ENCODE data around the gene ANKFN1. TPM values are rescaled to one million over a fixed set of nuclear protein-coding genes. Genes with fewer than 3 reads are reported as not detected.

The ANKFN1 gene
- total RNA-seq, 1 donor from 2014 or later: 0.75 TPM

DNA sequence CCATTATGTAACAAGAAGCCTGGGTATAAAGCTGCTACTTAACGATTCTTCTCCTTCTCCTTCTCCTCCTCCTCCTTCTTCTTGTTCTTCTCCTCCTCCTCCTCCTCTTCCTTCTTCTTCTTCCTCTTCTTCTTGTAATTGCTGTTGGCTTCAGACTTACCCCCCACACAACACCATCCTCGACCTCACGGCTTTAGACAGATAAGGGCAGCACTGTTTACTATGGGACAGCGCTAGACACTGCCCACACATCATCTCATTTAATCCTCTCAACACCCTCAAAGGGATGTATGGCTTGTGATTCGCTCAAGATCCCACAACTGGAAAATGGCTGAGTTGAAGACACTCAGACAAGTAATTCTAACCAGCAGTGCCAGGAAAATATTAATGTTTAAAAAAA is 379.7 kb downstream of the ANKFN1 start:
- ATAC-seq (no peak), DNase-seq (no peak)
- no peaks in the 10 kb centered on the region for H3K9me3 ChIP-seq
- H3K27me3 ChIP-seq: no peaks in the 10 kb centered on the region
- intact Hi-C loops (cut with DNase I): no loop called here
- H3K4me1 ChIP-seq: no peaks in the 10 kb centered on the region
- no peaks in the 10 kb centered on the region for H3K36me3 ChIP-seq
- H3K4me3 ChIP-seq: no peak overlapping the region
- H3K27ac ChIP-seq: no peak overlapping the region
- TF ChIP-seq, protein P1, sequence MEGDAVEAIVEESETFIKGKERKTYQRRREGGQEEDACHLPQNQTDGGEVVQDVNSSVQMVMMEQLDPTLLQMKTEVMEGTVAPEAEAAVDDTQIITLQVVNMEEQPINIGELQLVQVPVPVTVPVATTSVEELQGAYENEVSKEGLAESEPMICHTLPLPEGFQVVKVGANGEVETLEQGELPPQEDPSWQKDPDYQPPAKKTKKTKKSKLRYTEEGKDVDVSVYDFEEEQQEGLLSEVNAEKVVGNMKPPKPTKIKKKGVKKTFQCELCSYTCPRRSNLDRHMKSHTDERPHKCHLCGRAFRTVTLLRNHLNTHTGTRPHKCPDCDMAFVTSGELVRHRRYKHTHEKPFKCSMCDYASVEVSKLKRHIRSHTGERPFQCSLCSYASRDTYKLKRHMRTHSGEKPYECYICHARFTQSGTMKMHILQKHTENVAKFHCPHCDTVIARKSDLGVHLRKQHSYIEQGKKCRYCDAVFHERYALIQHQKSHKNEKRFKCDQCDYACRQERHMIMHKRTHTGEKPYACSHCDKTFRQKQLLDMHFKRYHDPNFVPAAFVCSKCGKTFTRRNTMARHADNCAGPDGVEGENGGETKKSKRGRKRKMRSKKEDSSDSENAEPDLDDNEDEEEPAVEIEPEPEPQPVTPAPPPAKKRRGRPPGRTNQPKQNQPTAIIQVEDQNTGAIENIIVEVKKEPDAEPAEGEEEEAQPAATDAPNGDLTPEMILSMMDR (IDR thresholded peaks at IDR 0.05): no peak

DNA sequence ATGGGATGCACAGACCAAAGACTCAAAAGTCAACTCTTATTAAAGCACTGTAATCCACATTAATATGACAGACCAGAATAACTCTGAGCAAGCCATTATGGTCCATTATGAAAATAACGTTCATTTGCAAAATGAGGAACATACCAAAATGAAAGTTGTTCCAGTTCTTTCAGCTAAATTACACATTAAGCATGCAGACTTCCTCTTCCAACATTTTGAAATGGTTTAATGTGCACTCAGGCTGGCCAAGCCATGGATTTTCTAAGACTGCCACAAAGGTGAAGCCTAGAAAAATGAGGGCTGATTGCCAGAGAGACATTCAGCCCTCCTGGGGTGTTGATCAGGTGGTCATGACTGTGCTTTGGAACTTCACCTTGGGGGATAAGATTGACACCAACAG is 383.5 kb downstream of the ANKFN1 start:
- Histone ChIP-seq H3K27ac (no peak overlapping the region), H3K27me3 (no peaks in the 10 kb centered on the region), H3K4me1 (no peaks in the 10 kb centered on the region), H3K36me3 (no peaks in the 10 kb centered on the region), H3K9me3 (no peaks in the 10 kb centered on the region), H3K4me3 (no peak overlapping the region)
- ATAC-seq (no peak), DNase-seq (no peak)
- TF ChIP-seq, protein P1 (IDR thresholded peaks at IDR 0.05): no peak
- intact Hi-C loops (cut with DNase I): no loop called here

DNA sequence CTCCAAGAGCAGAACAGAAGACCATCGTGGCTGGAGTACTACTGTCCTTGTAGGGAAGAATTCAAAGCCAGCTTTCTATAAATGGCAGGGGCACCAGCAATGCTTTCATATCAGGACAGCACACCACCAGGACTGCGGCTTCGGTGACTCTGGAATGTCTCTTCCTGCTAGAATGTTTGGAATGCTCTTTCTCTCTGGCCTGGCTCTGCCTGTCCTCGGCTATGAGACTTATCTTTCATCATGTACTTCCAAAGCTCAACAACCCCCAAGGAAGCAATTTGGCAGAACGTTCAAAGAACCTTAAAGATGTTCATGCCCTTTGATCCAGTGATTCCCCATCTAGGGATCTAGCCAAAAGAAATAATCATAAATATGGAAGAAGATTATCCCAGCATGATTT is 387.6 kb downstream of the ANKFN1 start:
- no peak for ATAC-seq
- Histone ChIP-seq H3K9me3 (no peaks in the 10 kb centered on the region), H3K36me3 (no peaks in the 10 kb centered on the region), H3K27ac (no peak overlapping the region), H3K4me1 (no peaks in the 10 kb centered on the region), H3K27me3 (peaks cover 4% of the 10 kb centered on the region), H3K4me3 (no peak overlapping the region)
- TF ChIP-seq, protein P1 (IDR thresholded peaks at IDR 0.05): no peak
- DNase-seq: no peak
- intact Hi-C loops (cut with DNase I): no loop called here

DNA sequence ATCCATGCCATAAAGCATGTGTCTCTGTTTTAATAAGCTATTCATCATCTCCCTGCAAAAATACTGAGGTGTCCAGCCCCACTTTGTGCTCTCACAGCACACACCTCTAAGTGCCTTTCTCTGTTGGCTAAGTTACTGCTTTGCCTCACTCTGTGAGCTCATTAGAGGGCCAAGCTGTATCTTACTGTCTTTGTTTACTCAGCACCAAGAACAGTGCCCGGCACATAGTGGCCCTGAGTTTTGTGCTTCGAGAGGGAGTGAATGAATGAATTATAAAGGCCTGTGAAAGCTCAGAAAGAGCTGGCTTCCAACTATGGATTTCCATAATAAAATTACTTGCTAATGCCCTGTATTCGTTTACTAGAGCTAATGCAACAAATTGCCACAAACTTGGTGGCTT is 390.0 kb downstream of the ANKFN1 start:
- DNase-seq: no peak
- ATAC-seq: peak; percentile 40
- intact Hi-C loops (cut with DNase I): no loop called here
- Histone ChIP-seq H3K27ac (no peak overlapping the region), H3K4me3 (no peak overlapping the region), H3K4me1 (no peaks in the 10 kb centered on the region), H3K27me3 (peaks cover 4% of the 10 kb centered on the region), H3K36me3 (no peaks in the 10 kb centered on the region), H3K9me3 (no peaks in the 10 kb centered on the region)
- TF ChIP-seq, protein P1 (IDR thresholded peaks at IDR 0.05): no peak

DNA sequence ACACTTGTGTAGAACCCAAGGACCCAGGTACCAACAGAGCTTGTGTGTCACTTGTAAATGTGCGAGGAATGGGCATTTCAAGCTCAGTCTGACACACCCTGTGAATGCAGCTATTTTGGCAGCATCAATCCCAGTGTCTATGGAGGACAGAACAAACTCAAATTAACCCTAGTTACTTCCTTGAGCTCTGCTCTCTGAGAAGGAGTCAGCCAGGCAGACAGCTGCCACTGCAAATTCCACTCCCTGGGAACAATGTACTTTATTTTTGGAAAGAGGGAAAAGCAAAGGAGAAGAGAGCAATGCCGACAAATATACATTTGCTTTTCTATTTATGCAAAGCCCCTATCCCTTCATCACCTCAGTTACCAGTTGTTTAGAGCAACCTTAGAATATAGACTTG is 391.8 kb downstream of the ANKFN1 start:
- TF ChIP-seq, protein P1 (IDR thresholded peaks at IDR 0.05): no peak
- no peaks in the 10 kb centered on the region for H3K36me3 ChIP-seq
- no peak overlapping the region for H3K27ac ChIP-seq
- no peaks in the 10 kb centered on the region for H3K4me1 ChIP-seq
- ATAC-seq: no peak
- DNase-seq: no peak
- intact Hi-C loops (cut with DNase I): no loop called here
- H3K4me3 ChIP-seq: no peak overlapping the region
- H3K9me3 ChIP-seq: no peaks in the 10 kb centered on the region
- H3K27me3 ChIP-seq: peaks cover 4% of the 10 kb centered on the region

DNA sequence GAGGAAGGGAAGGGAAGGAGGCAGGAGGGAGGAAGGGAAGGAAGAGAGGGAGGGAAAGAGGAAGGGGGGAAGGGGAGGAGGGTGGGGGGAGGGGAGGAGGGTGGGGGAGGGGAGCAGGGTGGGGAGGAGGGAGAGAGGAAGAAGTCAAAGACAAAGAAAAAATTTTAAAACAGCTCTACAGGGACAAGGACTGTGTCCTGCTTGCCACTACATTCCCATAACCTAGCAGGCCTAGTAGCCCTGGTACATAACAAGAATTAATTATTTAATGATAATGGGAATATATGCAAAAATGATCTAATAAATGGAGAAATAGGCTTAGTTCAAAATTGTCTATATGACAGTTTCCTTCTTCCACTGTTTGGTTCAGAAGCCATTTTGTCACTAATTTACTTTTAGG is 392.7 kb downstream of the ANKFN1 start:
- H3K27me3 ChIP-seq: peaks cover 4% of the 10 kb centered on the region
- no peaks in the 10 kb centered on the region for H3K36me3 ChIP-seq
- intact Hi-C loops (cut with DNase I): no loop called here
- DNase-seq (no peak), ATAC-seq (no peak)
- no peak overlapping the region for H3K4me3 ChIP-seq
- no peaks in the 10 kb centered on the region for H3K4me1 ChIP-seq
- no peak overlapping the region for H3K27ac ChIP-seq
- TF ChIP-seq, protein P1 (IDR thresholded peaks at IDR 0.05): no peak
- H3K9me3 ChIP-seq: no peaks in the 10 kb centered on the region
